GM19240 (cell line): ENCODE data around the gene RPL10.

Experiments used
- DNase-seq: peaks from one replicate; pipeline ENCODE4 v3.0.0; 2011; ENCODE audit warnings: low spot score; ENCODE audit not compliant: insufficient read length

The RPL10 gene

DNA sequence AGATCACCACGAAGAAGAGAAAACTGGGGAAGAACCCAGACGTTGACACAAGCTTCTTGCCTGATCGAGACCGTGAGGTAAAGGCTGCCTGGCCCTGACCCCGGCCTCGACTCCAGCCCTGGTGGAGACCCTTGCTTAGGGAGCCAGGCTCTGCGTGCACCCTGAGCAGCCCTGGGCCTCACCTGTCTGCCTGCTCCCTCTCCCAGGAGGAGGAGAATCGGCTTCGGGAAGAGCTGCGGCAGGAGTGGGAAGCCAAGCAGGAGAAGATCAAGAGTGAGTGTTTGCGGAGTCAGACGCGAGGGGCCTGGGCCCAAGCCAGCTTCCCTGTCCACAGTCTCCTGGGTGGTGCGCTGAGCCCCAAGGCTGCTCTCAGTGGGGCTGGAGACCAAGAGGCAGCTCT is 50.3 kb downstream of the RPL10 start:
- DNase-seq, result no peak

DNA sequence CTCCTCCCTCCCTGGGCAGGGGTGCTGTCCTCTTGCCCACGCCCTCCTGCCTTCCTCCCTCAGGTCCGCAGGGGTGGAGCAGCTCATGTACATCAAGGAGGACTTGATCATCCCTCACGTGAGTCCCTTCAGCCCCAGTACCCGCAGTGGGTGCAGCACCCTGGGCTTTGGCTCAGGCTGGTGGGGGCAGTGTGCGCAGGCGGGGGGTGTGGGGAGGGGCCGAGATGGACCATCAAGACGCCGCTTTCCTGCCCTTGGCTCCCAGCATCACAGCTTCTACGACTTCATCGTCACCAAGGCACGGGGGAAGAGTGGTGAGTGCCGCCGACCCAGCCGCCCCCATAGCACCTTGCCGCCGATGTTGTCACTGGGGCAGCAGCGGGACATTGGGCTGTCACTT is 51.4 kb downstream of the RPL10 start:
- no peak for DNase-seq

DNA sequence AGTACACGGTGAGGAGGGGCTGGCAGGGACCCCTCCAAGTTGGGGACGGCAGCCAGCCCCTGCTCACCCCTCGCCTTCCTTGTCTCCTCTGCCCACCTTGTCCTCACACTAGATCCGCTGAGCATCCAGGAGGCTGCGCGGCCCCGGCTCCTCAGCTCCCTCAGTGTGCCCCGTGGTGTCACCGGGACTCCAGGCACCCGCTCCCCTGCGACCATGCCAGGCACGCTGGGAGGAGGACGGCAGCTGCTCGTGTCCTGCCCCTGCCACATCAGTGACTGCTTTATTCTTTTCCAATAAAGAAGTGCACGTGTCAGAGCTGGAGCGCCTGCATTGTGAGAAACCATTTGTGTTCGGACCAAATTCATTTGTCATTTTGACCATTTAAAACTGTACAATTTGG is 52.1 kb downstream of the RPL10 start:
- DNase-seq, result no peak
